Measurements from ENCODE around the gene ITGA8. TPM values are rescaled to one million over a fixed set of nuclear protein-coding genes. Genes with fewer than 3 reads are reported as not detected.

Gene ITGA8
- total and polyA plus RNA-seq, 2 donors (not counting 1 experiment from before 2014, with no cell fraction given), result not detected

DNA sequence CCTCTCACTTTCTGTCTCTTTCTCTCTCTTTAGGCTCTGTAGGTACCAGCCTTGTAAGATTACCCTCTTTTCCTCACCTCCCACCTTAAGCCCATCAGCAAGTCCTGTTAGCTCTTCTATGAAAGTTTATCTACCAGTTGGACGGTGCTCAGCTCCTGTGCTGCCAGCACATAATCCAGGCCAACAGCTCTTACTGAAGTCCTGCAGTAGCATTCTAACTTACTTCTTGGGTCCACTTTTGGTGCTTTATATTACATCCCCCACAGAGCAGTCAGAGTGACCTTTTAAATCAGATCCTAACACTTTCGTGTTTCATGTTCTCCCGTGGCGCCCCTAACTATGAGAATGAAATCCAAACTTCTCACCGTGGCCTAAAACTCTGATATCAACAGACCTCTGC is 38.9 kb upstream of the ITGA8 start:
- Mint-ChIP-seq H3K27me3 (peaks cover 12% of the 10 kb centered on the region), H3K4me3 (no peak overlapping the region), H3K27ac (no peak overlapping the region), H3K4me1 (no peaks in the 10 kb centered on the region), H3K9me3 (ENCODE audit: insufficient read depth) (no peaks in the 10 kb centered on the region)
- ChIA-PET POLR2A (no interaction called here), CTCF (no interaction called here)
- Histone ChIP-seq H4K20me1 (ENCODE audit: control insufficient read depth, insufficient read depth, low read length, poor library complexity, severe bottlenecking) (no peaks in the 10 kb centered on the region), H3K9me3 (ENCODE audit: control extremely low read depth in 1 of 3, control insufficient read depth in 2 of 3, insufficient read depth in 1 of 3, low read length in 2 of 3) (peaks cover 0 to 7% (median 0%) of the 10 kb centered on the region in 3 donors), H2AFZ (ENCODE audit: insufficient read depth, low read depth, low read length, poor library complexity, severe bottlenecking) (no peak overlapping the region), H3K4me2 (replicated peaks; ENCODE audit: low read depth, low read length, poor library complexity, severe bottlenecking) (no peak overlapping the region), H3K79me2 (ENCODE audit: control insufficient read depth, insufficient read depth, low read length) (no peaks in the 10 kb centered on the region), H3K4me1 (ENCODE audit: control insufficient read depth in 2 of 2, insufficient read depth in 2 of 2, low read length in 2 of 2) (no peaks in the 10 kb centered on the region), H3K27ac (ENCODE audit: low read length in 2 of 2) (no peak overlapping the region), H3K9ac (ENCODE audit: low read length) (no peak overlapping the region), H3K27me3 (replicated peaks in 1 of 4; ENCODE audit: control extremely low read depth in 1 of 4, control insufficient read depth in 3 of 4, insufficient read depth in 4 of 4, low read length in 3 of 4) (no peaks in the 10 kb centered on the region), H3K4me3 (ENCODE audit: control extremely low read depth in 1 of 5, extremely low read depth in 1 of 5, insufficient read depth in 1 of 5, low read depth in 2 of 5, low read length in 4 of 5) (no peak overlapping the region), H3K36me3 (replicated peaks in 1 of 2; ENCODE audit: control extremely low read depth in 1 of 2, control insufficient read depth in 1 of 2, extremely low read depth in 1 of 2, insufficient read depth in 2 of 2, low read length in 1 of 2) (no peaks in the 10 kb centered on the region)
- no peak for ATAC-seq (ENCODE audit: low read depth)
- DNase-seq, result no peak
- WGBS (ENCODE audit: insufficient coverage), result 72% methylated on average over 5 of the region's 5 CpGs
- no peak for TF ChIP-seq CTCF (IDR thresholded peaks at IDR 0.05)
- TF ChIP-seq EZH2 (IDR thresholded peaks at IDR 0.05; ENCODE audit: borderline replicate concordance, insufficient read depth, low read depth, low read length, poor library complexity, severe bottlenecking), result no peak
- intact Hi-C loops (cut with micrococcal nuclease), result no loop called here

DNA sequence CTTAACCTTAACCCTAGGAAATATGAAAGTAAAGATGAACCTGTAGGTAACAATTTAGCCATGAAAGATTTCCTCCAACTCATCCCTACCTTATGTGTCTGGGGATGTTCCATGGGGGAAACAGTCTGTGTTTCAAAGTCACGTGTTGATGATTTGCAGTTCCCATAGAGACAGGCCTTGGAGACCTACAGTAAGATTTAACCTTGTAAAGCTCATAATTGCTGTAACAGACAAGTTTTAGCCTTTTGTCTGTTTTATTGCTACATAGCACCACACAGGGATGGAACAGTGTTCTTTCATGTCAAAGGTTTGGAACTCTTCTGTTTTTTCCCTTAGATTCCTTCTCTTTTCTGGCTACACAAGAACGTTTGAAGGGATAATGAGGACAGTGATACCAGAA is 35.2 kb upstream of the ITGA8 start:
- no peak overlapping the region for H2AFZ ChIP-seq (ENCODE audit: insufficient read depth, low read depth, low read length, poor library complexity, severe bottlenecking)
- TF ChIP-seq CTCF (IDR thresholded peaks at IDR 0.05), result no peak
- no peak for TF ChIP-seq EZH2 (IDR thresholded peaks at IDR 0.05; ENCODE audit: borderline replicate concordance, insufficient read depth, low read depth, low read length, poor library complexity, severe bottlenecking)
- no peaks in the 10 kb centered on the region for H3K9me3 Mint-ChIP-seq (ENCODE audit: insufficient read depth)
- no peaks in the 10 kb centered on the region for H3K36me3 ChIP-seq (replicated peaks in 1 of 2; ENCODE audit: control extremely low read depth in 1 of 2, control insufficient read depth in 1 of 2, extremely low read depth in 1 of 2, insufficient read depth in 2 of 2, low read length in 1 of 2)
- no peaks in the 10 kb centered on the region for H3K4me1 Mint-ChIP-seq
- no peaks in the 10 kb centered on the region for H4K20me1 ChIP-seq (ENCODE audit: control insufficient read depth, insufficient read depth, low read length, poor library complexity, severe bottlenecking)
- no peaks in the 10 kb centered on the region for H3K27me3 ChIP-seq (replicated peaks in 1 of 4; ENCODE audit: control extremely low read depth in 1 of 4, control insufficient read depth in 3 of 4, insufficient read depth in 4 of 4, low read length in 3 of 4)
- intact Hi-C loops (cut with micrococcal nuclease), result no loop called here
- no peaks in the 10 kb centered on the region for H3K79me2 ChIP-seq (ENCODE audit: control insufficient read depth, insufficient read depth, low read length)
- no peak overlapping the region for H3K4me2 ChIP-seq (replicated peaks; ENCODE audit: low read depth, low read length, poor library complexity, severe bottlenecking)
- no peaks in the 10 kb centered on the region for H3K4me1 ChIP-seq (ENCODE audit: control insufficient read depth in 2 of 2, insufficient read depth in 2 of 2, low read length in 2 of 2)
- 54% methylated on average over 2 of the region's 2 CpGs for WGBS (ENCODE audit: insufficient coverage)
- H3K9me3 ChIP-seq (ENCODE audit: control extremely low read depth in 1 of 3, control insufficient read depth in 2 of 3, insufficient read depth in 1 of 3, low read length in 2 of 3), result no peaks in the 10 kb centered on the region
- DNase-seq, result no peak
- no peak overlapping the region for H3K27ac Mint-ChIP-seq
- no peak for ATAC-seq (ENCODE audit: low read depth)
- CTCF ChIA-PET, result no interaction called here
- no peak overlapping the region for H3K9ac ChIP-seq (ENCODE audit: low read length)
- POLR2A ChIA-PET, result no interaction called here
- H3K27ac ChIP-seq (ENCODE audit: low read length in 2 of 2), result no peak overlapping the region
- no peak overlapping the region for H3K4me3 Mint-ChIP-seq
- H3K27me3 Mint-ChIP-seq, result peaks cover 17% of the 10 kb centered on the region
- H3K4me3 ChIP-seq (ENCODE audit: control extremely low read depth in 1 of 5, extremely low read depth in 1 of 5, insufficient read depth in 1 of 5, low read depth in 2 of 5, low read length in 4 of 5), result no peak overlapping the region
